ENCODE measurements around the gene TRABD2B. TPM values are rescaled to one million over a fixed set of nuclear protein-coding genes. Genes with fewer than 3 reads are reported as not detected.

Gene TRABD2B
- total RNA-seq, 1 experiment from 2014 or later = 0.05 TPM

GRCh38 chr1:47937586-47938254 is 59.5 kb downstream of the TRABD2B start:
- POLR2A ChIA-PET = no interaction called here
- Histone ChIP-seq H3K4me2 (ENCODE audit: low read length) (no peak overlapping the region), H3K9me2 (ENCODE audit: insufficient read depth) (no peaks in the 10 kb centered on the region), H3K4me3 (replicated peaks in 1 of 2; ENCODE audit: low read depth in 1 of 2, low read length in 2 of 2) (no peak overlapping the region), H3K27ac (ENCODE audit: low read depth, low read length) (no peak overlapping the region), H2AFZ (ENCODE audit: low read depth, low read length, poor library complexity, severe bottlenecking) (no peak overlapping the region), H3K4me1 (ENCODE audit: control insufficient read depth in 1 of 2, insufficient read depth in 2 of 2, low read length in 2 of 2) (peaks cover 2 to 18% of the 10 kb centered on the region in 2 experiments; a peak in 2 of 4 replicates), H3K9ac (ENCODE audit: low read length) (no peak overlapping the region), H3K36me3 (ENCODE audit: control insufficient read depth in 1 of 2, insufficient read depth in 2 of 2, low read length in 2 of 2) (no peaks in the 10 kb centered on the region), H3K79me2 (ENCODE audit: insufficient read depth, low read length) (no peaks in the 10 kb centered on the region), H3K9me3 (ENCODE audit: control insufficient read depth in 1 of 2, insufficient read depth in 1 of 2, low read depth in 1 of 2, low read length in 2 of 2) (no peaks in the 10 kb centered on the region), H3K27me3 (ENCODE audit: insufficient read depth, low read length) (no peaks in the 10 kb centered on the region; the same call in none of the 2 replicates), H4K20me1 (ENCODE audit: insufficient read depth) (no peaks in the 10 kb centered on the region)
- no peak for DNase-seq (ENCODE audit: low read depth, low spot score)
- RAD21 ChIA-PET (ENCODE audit: low non-redundant PET in 1 of 2, low total read pairs in 2 of 2, uncharacterized antibody in 2 of 2, unreplicated experiment in 2 of 2) = no interaction called here
- TF ChIP-seq EZH2phosphoT487 (IDR thresholded peaks at IDR 0.05; ENCODE audit: borderline replicate concordance) = no peak
- TF ChIP-seq ELF1 (IDR thresholded peaks at IDR 0.05; ENCODE audit: borderline replicate concordance, low read depth) = no peak
- TF ChIP-seq FOSL1 (IDR thresholded peaks at IDR 0.05; ENCODE audit: low read depth) = no peak
- no peak for TF ChIP-seq POLR2A (IDR thresholded peaks at IDR 0.05; ENCODE audit: borderline replicate concordance, extremely low read depth, insufficient read depth, insufficient read length)
- no peak for TF ChIP-seq CBX3 (IDR thresholded peaks at IDR 0.05; ENCODE audit: low read depth)
- no peak for TF ChIP-seq MAX (IDR thresholded peaks at IDR 0.05)
- no peak for TF ChIP-seq JUND (IDR thresholded peaks at IDR 0.05)
- no peak for TF ChIP-seq ZBTB33 (IDR thresholded peaks at IDR 0.05; ENCODE audit: extremely low read depth, insufficient replicate concordance, low read length)
- no peak for TF ChIP-seq EGR1 (IDR thresholded peaks at IDR 0.05; ENCODE audit: low read depth)
- no peak for TF ChIP-seq YY1 (IDR thresholded peaks at IDR 0.05; ENCODE audit: extremely low read depth, insufficient replicate concordance, low read depth, low read length)
- no TSS peak for BruUV-seq (replicated peaks)
- no peak for ATAC-seq
- intact Hi-C loops (cut with micrococcal nuclease) = no loop called here
- CTCF ChIA-PET = no interaction called here

Data from HCT116 (cell line).